Measurements from ENCODE around the gene ACTRT3. TPM values are rescaled to one million over a fixed set of nuclear protein-coding genes. Genes with fewer than 3 reads are reported as not detected.

ACTRT3 gene
- total and polyA plus RNA-seq, 2 of the 13 experiments (the other 11 are each of a cell fraction or from before 2014, with no cell fraction given), result 0.42 to 0.97 TPM

DNA sequence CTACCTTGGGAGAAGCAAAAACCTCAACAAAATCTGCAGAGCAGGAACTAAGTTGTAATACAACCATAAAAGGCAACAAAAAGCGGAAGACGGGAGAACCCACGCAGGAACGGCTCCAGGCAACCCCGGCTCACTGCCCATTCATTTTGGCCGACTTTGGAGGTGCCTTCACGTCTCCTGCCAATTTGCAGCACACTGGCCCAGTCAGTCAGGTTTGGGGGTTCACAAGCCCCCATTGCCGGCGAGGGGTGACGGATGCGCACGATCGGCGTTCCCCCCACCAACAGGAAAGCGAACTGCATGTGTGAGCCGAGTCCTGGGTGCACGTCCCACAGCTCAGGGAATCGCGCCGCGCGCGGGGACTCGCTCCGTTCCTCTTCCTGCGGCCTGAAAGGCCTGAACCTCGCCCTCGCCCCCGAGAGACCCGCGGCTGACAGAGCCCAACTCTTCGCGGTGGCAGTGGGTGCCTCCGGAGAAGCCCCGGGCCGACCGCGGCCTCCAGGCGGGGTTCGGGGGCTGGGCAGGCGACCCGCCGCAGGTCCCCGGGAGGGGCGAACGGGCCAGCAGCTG lies 5.0 kb downstream of the ACTRT3 start (continued):
- TF ChIP-seq, protein P1, sequence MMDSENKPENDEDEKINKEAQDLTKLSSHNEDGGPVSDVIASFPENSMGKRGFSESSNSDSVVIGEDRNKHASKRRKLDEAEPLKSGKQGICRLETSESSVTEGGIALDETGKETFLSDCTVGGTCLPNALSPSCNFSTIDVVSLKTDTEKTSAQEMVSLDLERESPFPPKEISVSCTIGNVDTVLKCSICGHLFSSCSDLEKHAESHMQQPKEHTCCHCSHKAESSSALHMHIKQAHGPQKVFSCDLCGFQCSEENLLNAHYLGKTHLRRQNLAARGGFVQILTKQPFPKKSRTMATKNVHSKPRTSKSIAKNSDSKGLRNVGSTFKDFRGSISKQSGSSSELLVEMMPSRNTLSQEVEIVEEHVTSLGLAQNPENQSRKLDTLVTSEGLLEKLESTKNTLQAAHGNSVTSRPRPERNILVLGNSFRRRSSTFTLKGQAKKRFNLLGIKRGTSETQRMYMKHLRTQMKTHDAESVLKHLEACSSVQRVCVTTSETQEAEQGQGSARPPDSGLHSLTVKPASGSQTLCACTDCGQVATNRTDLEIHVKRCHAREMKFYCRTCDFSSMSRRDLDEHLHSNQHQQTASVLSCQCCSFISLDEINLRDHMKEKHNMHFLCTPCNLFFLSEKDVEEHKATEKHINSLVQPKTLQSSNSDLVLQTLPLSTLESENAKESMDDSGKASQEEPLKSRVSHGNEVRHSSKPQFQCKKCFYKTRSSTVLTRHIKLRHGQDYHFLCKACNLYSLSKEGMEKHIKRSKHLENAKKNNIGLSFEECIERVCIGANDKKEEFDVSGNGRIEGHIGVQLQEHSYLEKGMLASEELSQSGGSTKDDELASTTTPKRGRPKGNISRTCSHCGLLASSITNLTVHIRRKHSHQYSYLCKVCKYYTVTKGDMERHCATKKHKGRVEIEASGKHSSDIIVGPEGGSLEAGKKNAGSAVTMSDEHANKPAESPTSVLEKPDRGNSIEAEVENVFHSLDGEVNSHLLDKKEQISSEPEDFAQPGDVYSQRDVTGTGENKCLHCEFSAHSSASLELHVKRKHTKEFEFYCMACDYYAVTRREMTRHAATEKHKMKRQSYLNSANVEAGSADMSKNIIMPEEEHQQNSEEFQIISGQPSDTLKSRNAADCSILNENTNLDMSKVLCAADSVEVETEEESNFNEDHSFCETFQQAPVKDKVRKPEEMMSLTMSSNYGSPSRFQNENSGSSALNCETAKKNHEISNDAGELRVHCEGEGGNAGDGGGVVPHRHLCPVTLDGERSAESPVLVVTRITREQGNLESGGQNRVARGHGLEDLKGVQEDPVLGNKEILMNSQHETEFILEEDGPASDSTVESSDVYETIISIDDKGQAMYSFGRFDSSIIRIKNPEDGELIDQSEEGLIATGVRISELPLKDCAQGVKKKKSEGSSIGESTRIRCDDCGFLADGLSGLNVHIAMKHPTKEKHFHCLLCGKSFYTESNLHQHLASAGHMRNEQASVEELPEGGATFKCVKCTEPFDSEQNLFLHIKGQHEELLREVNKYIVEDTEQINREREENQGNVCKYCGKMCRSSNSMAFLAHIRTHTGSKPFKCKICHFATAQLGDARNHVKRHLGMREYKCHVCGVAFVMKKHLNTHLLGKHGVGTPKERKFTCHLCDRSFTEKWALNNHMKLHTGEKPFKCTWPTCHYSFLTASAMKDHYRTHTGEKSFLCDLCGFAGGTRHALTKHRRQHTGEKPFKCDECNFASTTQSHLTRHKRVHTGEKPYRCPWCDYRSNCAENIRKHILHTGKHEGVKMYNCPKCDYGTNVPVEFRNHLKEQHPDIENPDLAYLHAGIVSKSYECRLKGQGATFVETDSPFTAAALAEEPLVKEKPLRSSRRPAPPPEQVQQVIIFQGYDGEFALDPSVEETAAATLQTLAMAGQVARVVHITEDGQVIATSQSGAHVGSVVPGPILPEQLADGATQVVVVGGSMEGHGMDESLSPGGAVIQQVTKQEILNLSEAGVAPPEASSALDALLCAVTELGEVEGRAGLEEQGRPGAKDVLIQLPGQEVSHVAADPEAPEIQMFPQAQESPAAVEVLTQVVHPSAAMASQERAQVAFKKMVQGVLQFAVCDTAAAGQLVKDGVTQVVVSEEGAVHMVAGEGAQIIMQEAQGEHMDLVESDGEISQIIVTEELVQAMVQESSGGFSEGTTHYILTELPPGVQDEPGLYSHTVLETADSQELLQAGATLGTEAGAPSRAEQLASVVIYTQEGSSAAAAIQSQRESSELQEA (CRISPR knock-in tag; IDR thresholded peaks at IDR 0.05; ENCODE audit: not compliant biosample characterization), result no peak
- TF ChIP-seq RFXAP (CRISPR knock-in tag; IDR thresholded peaks at IDR 0.05; ENCODE audit: borderline replicate concordance), result no peak
- TF ChIP-seq, protein P2, sequence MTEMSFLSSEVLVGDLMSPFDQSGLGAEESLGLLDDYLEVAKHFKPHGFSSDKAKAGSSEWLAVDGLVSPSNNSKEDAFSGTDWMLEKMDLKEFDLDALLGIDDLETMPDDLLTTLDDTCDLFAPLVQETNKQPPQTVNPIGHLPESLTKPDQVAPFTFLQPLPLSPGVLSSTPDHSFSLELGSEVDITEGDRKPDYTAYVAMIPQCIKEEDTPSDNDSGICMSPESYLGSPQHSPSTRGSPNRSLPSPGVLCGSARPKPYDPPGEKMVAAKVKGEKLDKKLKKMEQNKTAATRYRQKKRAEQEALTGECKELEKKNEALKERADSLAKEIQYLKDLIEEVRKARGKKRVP (CRISPR knock-in tag; IDR thresholded peaks at IDR 0.05), result no peak
- no peak for TF ChIP-seq SP1 (IDR thresholded peaks at IDR 0.05)
- no peak for TF ChIP-seq SP1 (CRISPR knock-in tag; IDR thresholded peaks at IDR 0.05)
- TF ChIP-seq, protein P3, sequence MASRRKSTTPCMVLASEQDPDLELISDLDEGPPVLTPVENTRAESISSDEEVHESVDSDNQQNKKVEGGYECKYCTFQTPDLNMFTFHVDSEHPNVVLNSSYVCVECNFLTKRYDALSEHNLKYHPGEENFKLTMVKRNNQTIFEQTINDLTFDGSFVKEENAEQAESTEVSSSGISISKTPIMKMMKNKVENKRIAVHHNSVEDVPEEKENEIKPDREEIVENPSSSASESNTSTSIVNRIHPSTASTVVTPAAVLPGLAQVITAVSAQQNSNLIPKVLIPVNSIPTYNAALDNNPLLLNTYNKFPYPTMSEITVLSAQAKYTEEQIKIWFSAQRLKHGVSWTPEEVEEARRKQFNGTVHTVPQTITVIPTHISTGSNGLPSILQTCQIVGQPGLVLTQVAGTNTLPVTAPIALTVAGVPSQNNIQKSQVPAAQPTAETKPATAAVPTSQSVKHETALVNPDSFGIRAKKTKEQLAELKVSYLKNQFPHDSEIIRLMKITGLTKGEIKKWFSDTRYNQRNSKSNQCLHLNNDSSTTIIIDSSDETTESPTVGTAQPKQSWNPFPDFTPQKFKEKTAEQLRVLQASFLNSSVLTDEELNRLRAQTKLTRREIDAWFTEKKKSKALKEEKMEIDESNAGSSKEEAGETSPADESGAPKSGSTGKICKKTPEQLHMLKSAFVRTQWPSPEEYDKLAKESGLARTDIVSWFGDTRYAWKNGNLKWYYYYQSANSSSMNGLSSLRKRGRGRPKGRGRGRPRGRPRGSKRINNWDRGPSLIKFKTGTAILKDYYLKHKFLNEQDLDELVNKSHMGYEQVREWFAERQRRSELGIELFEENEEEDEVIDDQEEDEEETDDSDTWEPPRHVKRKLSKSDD (CRISPR knock-in tag; IDR thresholded peaks at IDR 0.05; ENCODE audit: low read depth), result no peak
- TF ChIP-seq ZNF30 (CRISPR knock-in tag; IDR thresholded peaks at IDR 0.05), result 0 out of 2 replicates have a peak, but pooled peaks have one; percentile 40
- TF ChIP-seq NFKB2 (CRISPR knock-in tag; IDR thresholded peaks at IDR 0.05; ENCODE audit: borderline replicate concordance), result peak; percentile 41; the same call in 1 of the 2 replicates
- TF ChIP-seq ZNF230 (CRISPR knock-in tag; IDR thresholded peaks at IDR 0.05), result no peak
- no peak for TF ChIP-seq ZNF558 (CRISPR knock-in tag; IDR thresholded peaks at IDR 0.05; ENCODE audit: borderline replicate concordance)
- TF ChIP-seq, protein P4, sequence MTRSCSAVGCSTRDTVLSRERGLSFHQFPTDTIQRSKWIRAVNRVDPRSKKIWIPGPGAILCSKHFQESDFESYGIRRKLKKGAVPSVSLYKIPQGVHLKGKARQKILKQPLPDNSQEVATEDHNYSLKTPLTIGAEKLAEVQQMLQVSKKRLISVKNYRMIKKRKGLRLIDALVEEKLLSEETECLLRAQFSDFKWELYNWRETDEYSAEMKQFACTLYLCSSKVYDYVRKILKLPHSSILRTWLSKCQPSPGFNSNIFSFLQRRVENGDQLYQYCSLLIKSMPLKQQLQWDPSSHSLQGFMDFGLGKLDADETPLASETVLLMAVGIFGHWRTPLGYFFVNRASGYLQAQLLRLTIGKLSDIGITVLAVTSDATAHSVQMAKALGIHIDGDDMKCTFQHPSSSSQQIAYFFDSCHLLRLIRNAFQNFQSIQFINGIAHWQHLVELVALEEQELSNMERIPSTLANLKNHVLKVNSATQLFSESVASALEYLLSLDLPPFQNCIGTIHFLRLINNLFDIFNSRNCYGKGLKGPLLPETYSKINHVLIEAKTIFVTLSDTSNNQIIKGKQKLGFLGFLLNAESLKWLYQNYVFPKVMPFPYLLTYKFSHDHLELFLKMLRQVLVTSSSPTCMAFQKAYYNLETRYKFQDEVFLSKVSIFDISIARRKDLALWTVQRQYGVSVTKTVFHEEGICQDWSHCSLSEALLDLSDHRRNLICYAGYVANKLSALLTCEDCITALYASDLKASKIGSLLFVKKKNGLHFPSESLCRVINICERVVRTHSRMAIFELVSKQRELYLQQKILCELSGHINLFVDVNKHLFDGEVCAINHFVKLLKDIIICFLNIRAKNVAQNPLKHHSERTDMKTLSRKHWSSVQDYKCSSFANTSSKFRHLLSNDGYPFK (CRISPR knock-in tag; IDR thresholded peaks at IDR 0.05; ENCODE audit: borderline replicate concordance), result peak; percentile 54; the same call in 1 of the 2 replicates
- no peak for TF ChIP-seq ONECUT2 (CRISPR knock-in tag; IDR thresholded peaks at IDR 0.05)
- TF ChIP-seq ZNF431 (CRISPR knock-in tag; IDR thresholded peaks at IDR 0.05; ENCODE audit: borderline replicate concordance, low read depth), result no peak
- no peak for TF ChIP-seq KLF11 (CRISPR knock-in tag; IDR thresholded peaks at IDR 0.05)
- no peak for TF ChIP-seq ISL2 (CRISPR knock-in tag; IDR thresholded peaks at IDR 0.05)
